Activated naive CD4-positive, alpha-beta T cell treated with anti-CD3 and anti-CD28 coated beads, Interleukin-2, amount 50 U/mL, for 72 hours (primary cell): Measurements from ENCODE around the gene ZNF846. TPM values are rescaled to one million over a fixed set of nuclear protein-coding genes. Genes with fewer than 3 reads are reported as not detected.
A peak's percentile ranks its signal among the peaks of the same experiment; 100 is the strongest.
"Not testable (repeated sequence)": the region's sequence is repeated elsewhere in the genome, so short reads cannot be mapped to it uniquely, and the experiment has no call there.

Source experiments
- ATAC-seq, 2 donors: fragments of 150-1000 bp; cut with Tn5 transposase; 2 replicates each; pipeline ENCODE4 v1.10.0; 2021; ENCODE audit warnings: mild to moderate bottlenecking in 2 of 2, moderate library complexity in 2 of 2
- DNase-seq, 2 donors: peaks; one replicate each; pipeline ENCODE4 v3.0.0; 2021 to 2022; ENCODE audit warnings: low spot score in 2 of 2
- H3K27ac Mint-ChIP-seq, 2 donors: one replicate each; pipeline ENCODE4 v1.8.0; 2022; ENCODE audit warnings: mild to moderate bottlenecking in 2 of 2, mixed read lengths in 2 of 2
- H3K36me3 Mint-ChIP-seq, 2 donors: one replicate each; pipeline ENCODE4 v1.8.0; 2022; ENCODE audit warnings: mixed read lengths in 2 of 2
- H3K9me3 Mint-ChIP-seq, 2 donors: one replicate each; pipeline ENCODE4 v1.8.0; 2022; ENCODE audit warnings: mixed read lengths in 2 of 2
- total RNA-seq, 2 donors: library from RNA; stranded (reverse); gene quantifications; one replicate each; pipeline ENCODE4 v1.2.3, GENCODE V29; 2022

Gene ZNF846
- total RNA-seq = 1 to 10 TPM; 5.2 to 5.8 TPM

- DNase-seq (peak; percentile 88 to 95), ATAC-seq (peak; percentile 99)
- Mint-ChIP-seq H3K36me3 (peaks cover 14 to 22% of the 10 kb centered on the region in 2 donors), H3K27ac (peak within 1 kb of the TSS; percentile 95 to 98), H3K9me3 (peaks cover 2 to 10% of the 10 kb centered on the region in 2 donors)
Measured at GRCh38 chr19:9768175-9769112, at the start of gene ZNF846. Gene ZNF846 (minus strand): TSS chr19:9768738. CDS start chr19:9764950, 3,788 bp downstream.

GRCh38 chr19:9818175-9818733, 49.7 kb upstream of the ZNF846 start:
- Mint-ChIP-seq H3K27ac (peak overlapping the region; percentile 95 to 97), H3K9me3 (peaks cover 4 to 9% of the 10 kb centered on the region in 2 donors), H3K36me3 (peaks cover 12 to 42% of the 10 kb centered on the region in 2 donors)
- ATAC-seq (no peak), DNase-seq (peak in 1 of 2 donors; percentile 6)

- Mint-ChIP-seq H3K27ac (no peak overlapping the region), H3K36me3 (peaks cover 7 to 37% of the 10 kb centered on the region in 2 donors), H3K9me3 (peaks cover 0 to under 1% of the 10 kb centered on the region in 2 donors)
- DNase-seq (no peak), ATAC-seq (no peak)
Measured at GRCh38 chr19:9811139-9811538, 42.6 kb upstream of the ZNF846 start.

- Mint-ChIP-seq H3K36me3 (peaks cover 5 to 19% of the 10 kb centered on the region in 2 donors), H3K9me3 (no peaks in the 10 kb centered on the region), H3K27ac (peak overlapping the region; percentile 2 to 30)
- DNase-seq (no peak), ATAC-seq (peak; percentile 52 to 64)
Measured at GRCh38 chr19:9808855-9809824, 40.6 kb upstream of the ZNF846 start.

- no peak for ATAC-seq
- H3K9me3 Mint-ChIP-seq = no peaks in the 10 kb centered on the region
- H3K27ac Mint-ChIP-seq = no peak overlapping the region
- no peak for DNase-seq
- peaks cover 5 to 13% of the 10 kb centered on the region in 2 donors for H3K36me3 Mint-ChIP-seq
Measured at GRCh38 chr19:9806803-9807202, 38.3 kb upstream of the ZNF846 start.

GRCh38 chr19:9801976-9802375, 33.4 kb upstream of the ZNF846 start:
- ATAC-seq (no peak), DNase-seq (no peak)
- Mint-ChIP-seq H3K36me3 (no peaks in the 10 kb centered on the region), H3K27ac (peak overlapping the region in 1 of 2 donors; percentile 91), H3K9me3 (no peaks in the 10 kb centered on the region)

- peak overlapping the region in 1 of 2 donors; percentile 12 for H3K27ac Mint-ChIP-seq
- no peak for DNase-seq
- H3K9me3 Mint-ChIP-seq = no peaks in the 10 kb centered on the region
- no peak for ATAC-seq
- no peaks in the 10 kb centered on the region for H3K36me3 Mint-ChIP-seq
Measured at GRCh38 chr19:9799162-9799561, 30.6 kb upstream of the ZNF846 start.

- DNase-seq = no peak
- Mint-ChIP-seq H3K9me3 (peaks cover 0 to 7% of the 10 kb centered on the region in 2 donors), H3K27ac (no peak overlapping the region), H3K36me3 (peaks cover 0 to 9% of the 10 kb centered on the region in 2 donors)
- ATAC-seq = no peak
Measured at GRCh38 chr19:9797871-9798270, 29.3 kb upstream of the ZNF846 start.

GRCh38 chr19:9796113-9796773, 27.7 kb upstream of the ZNF846 start:
- ATAC-seq (peak; percentile 36 to 60), DNase-seq (peak; percentile 74 to 83)
- Mint-ChIP-seq H3K36me3 (peaks cover 0 to 9% of the 10 kb centered on the region in 2 donors), H3K27ac (peak overlapping the region; percentile 81 to 87), H3K9me3 (peaks cover 0 to 7% of the 10 kb centered on the region in 2 donors)

GRCh38 chr19:9793071-9793591, 24.6 kb upstream of the ZNF846 start:
- Mint-ChIP-seq H3K36me3 (peaks cover 0 to 9% of the 10 kb centered on the region in 2 donors), H3K9me3 (peaks cover 0 to 7% of the 10 kb centered on the region in 2 donors), H3K27ac (peak overlapping the region; percentile 7 to 89)
- DNase-seq = no peak
- ATAC-seq = peak; percentile 10 to 31

- Mint-ChIP-seq H3K27ac (peak overlapping the region; percentile 83 to 89), H3K36me3 (peaks cover 0 to 9% of the 10 kb centered on the region in 2 donors), H3K9me3 (peaks cover 0 to 7% of the 10 kb centered on the region in 2 donors)
- ATAC-seq (peak; percentile 57 to 70), DNase-seq (peak; percentile 85)
Measured at GRCh38 chr19:9792206-9793070, 23.9 kb upstream of the ZNF846 start.

GRCh38 chr19:9791552-9792205, 23.1 kb upstream of the ZNF846 start:
- peaks cover 0 to 9% of the 10 kb centered on the region in 2 donors for H3K36me3 Mint-ChIP-seq
- peak; percentile 73 to 80 for ATAC-seq
- H3K27ac Mint-ChIP-seq = peak overlapping the region; percentile 88 to 89
- H3K9me3 Mint-ChIP-seq = peaks cover 0 to 7% of the 10 kb centered on the region in 2 donors
- DNase-seq = peak; percentile 86 to 87

GRCh38 chr19:9791073-9791367, 22.5 kb upstream of the ZNF846 start:
- H3K36me3 Mint-ChIP-seq, DNase-seq, H3K9me3 Mint-ChIP-seq, ATAC-seq: not testable (repeated sequence)
- H3K27ac Mint-ChIP-seq = peak overlapping the region; percentile 88 to 89

GRCh38 chr19:9789579-9789978, 21.0 kb upstream of the ZNF846 start:
- not testable (repeated sequence) for ATAC-seq, H3K9me3 Mint-ChIP-seq, H3K27ac Mint-ChIP-seq, DNase-seq
- peaks cover 0 to 14% of the 10 kb centered on the region in 2 donors for H3K36me3 Mint-ChIP-seq
